ENCODE results near the gene GBP5. TPM values are rescaled to one million over a fixed set of nuclear protein-coding genes. Genes with fewer than 3 reads are reported as not detected.
"Not testable (repeated sequence)": the region's sequence is repeated elsewhere in the genome, so short reads cannot be mapped to it uniquely, and the experiment has no call there.

GBP5 gene
- total RNA-seq, 2 experiments from 2014 or later: 279 to 362 TPM

GRCh38 chr1:89255581-89255980 lies 17.1 kb downstream of the GBP5 start:
- Mint-ChIP-seq H3K9me3 (ENCODE audit: low read depth) (peaks cover 18% of the 10 kb centered on the region), H3K4me1 (peaks cover 36% of the 10 kb centered on the region), H3K36me3 (peaks cover 82% of the 10 kb centered on the region)
- H3K4me3 Mint-ChIP-seq, H3K27me3 Mint-ChIP-seq, ATAC-seq, DNase-seq, H3K27ac Mint-ChIP-seq, CTCF ChIA-PET: not testable (repeated sequence)

DNA sequence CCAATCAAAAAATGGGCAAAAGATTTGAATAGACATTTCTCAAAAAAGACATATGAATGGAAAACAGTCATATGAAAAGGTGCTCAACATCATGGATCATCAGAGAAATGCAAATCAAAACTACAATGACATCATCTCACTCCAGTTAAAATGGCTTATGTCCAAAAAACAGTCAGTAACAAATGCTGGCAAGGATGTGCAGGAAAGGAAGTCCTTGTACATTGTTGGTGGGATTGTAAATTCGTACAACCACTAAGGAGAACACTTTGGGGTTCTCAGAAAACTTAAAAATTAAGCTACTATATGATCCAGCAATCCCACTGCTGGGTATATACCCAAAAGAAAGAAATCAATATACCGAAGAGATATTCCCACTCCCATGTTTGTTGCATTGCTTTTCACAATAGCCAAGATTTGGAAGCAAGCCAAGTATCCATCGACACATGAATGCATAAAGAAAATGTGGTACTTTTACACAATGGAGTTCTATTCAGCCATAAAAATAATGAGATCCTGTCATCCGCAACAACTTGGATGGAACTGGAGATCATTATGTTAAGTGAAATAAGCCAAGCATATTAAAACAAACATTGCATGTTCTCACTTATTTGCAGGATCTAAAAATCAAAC lies 17.9 kb downstream of the GBP5 start:
- CTCF ChIA-PET: interaction anchor here (1.0 kb wide), 1 partner anchor 21 kb away, joined by 3 read pairs; no protein-coding TSS in a partner anchor
- DNase-seq (no peak), ATAC-seq (no peak)
- Mint-ChIP-seq H3K9me3 (ENCODE audit: low read depth) (peaks cover 18% of the 10 kb centered on the region), H3K4me3 (no peak overlapping the region), H3K36me3 (peaks cover 83% of the 10 kb centered on the region), H3K27me3 (no peaks in the 10 kb centered on the region), H3K4me1 (peaks cover 32% of the 10 kb centered on the region), H3K27ac (no peak overlapping the region)

DNA sequence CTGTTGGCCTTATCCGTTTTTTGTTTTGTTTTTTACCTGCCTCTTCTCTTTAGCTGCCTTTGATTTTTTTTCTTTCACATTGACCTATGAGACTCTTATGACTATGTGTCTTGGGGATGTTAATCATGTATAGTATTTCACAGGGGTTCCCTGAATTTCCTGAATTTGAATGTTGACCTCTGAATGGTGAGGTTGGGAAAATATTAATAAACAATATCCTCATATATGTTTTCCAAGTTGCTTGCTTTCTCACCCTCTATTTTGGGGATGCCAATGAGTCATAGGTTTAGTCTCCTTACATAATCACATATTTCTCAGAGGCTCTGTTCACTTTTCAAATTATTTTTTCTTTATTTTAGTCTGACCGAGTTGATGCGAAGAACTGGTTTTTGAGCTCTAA lies 29.6 kb downstream of the GBP5 start:
- Mint-ChIP-seq H3K27me3 (no peaks in the 10 kb centered on the region), H3K4me1 (peaks cover 4% of the 10 kb centered on the region), H3K9me3 (ENCODE audit: low read depth) (peaks cover 31% of the 10 kb centered on the region), H3K27ac (no peak overlapping the region), H3K36me3 (peaks cover 76% of the 10 kb centered on the region), H3K4me3 (no peak overlapping the region)
- ATAC-seq (no peak), DNase-seq (no peak)
- CTCF ChIA-PET: no interaction called here

Other genes starting within 250 kb of the GBP5 start
- 10 to 100 TPM; 32.0 to 38.6 TPM for gene GBP3, start 250.0 kb downstream of the GBP5 start, total RNA-seq
- 100 to 1,000 TPM; 106 to 150 TPM for gene GBP1, start 207.7 kb downstream of the GBP5 start, total RNA-seq
- 100 to 1,000 TPM; 150 to 194 TPM for gene GBP2, start 146.7 kb downstream of the GBP5 start, total RNA-seq
- gene GBP7, start 96.9 kb downstream of the GBP5 start, total RNA-seq: under 1 TPM; 0.18 to 0.28 TPM
- gene GBP4, start 73.9 kb downstream of the GBP5 start, total RNA-seq: 10 to 100 TPM; 69.7 to 78.6 TPM
- gene GBP6, start 91.2 kb upstream of the GBP5 start, total RNA-seq: under 1 TPM; 0.19 to 0.82 TPM